Spleen (tissue), 13 donors: ENCODE measurements around the gene MCL1. TPM values are rescaled to one million over a fixed set of nuclear protein-coding genes. Genes with fewer than 3 reads are reported as not detected.
A peak's percentile ranks its signal among the peaks of the same experiment; 100 is the strongest.

ENCODE experiments used
- DNase-seq: peaks from one replicate; pipeline ENCODE4 v3.0.0-alpha.2; 2020
- H3K27ac ChIP-seq, 8 donors: fragments of 200-600 bp; sonication (generic) in 7 of 8; 1 replicate in 4 of 8; 2 replicates in 4 of 8; pipeline versions ENCODE4 v1.5.0 to v1.8.0; 2016 to 2021; ENCODE audit warnings: inconsistent platforms in 4 of 8, mild to moderate bottlenecking in 4 of 8, moderate library complexity in 1 of 8
- H3K27me3 ChIP-seq, 7 donors: fragments of 200-600 bp; sonication (generic) in 6 of 7; replicated peaks in 1 of 7; 1 replicate in 4 of 7; 2 replicates in 3 of 7; pipeline versions ENCODE4 v1.5.0 to v1.8.0; 2016 to 2021; ENCODE audit warnings: inconsistent platforms in 3 of 7, mild to moderate bottlenecking in 1 of 7
- H3K36me3 ChIP-seq, 6 donors: fragments of 200-600 bp; sonication (generic) in 5 of 6; 1 replicate in 4 of 6; 2 replicates in 2 of 6; pipeline versions ENCODE4 v1.5.0 to v1.8.0; 2016 to 2021; ENCODE audit warnings: inconsistent platforms in 2 of 6
- H3K4me1 ChIP-seq, 6 donors: fragments of 200-600 bp; sonication (generic) in 5 of 6; 1 replicate in 3 of 6; 2 replicates in 3 of 6; pipeline versions ENCODE4 v1.5.0 to v1.8.0; 2016 to 2021; ENCODE audit warnings: inconsistent platforms in 3 of 6
- H3K4me3 ChIP-seq, 8 donors: fragments of 200-600 bp; sonication (generic) in 7 of 8; 1 replicate in 4 of 8; 2 replicates in 4 of 8; pipeline versions ENCODE4 v1.5.0 to v1.8.0; 2016 to 2021; ENCODE audit warnings: inconsistent platforms in 4 of 8, mild to moderate bottlenecking in 4 of 8, moderate library complexity in 2 of 8
- H3K9me3 ChIP-seq, 8 donors: fragments of 200-600 bp; sonication (generic) in 7 of 8; 1 replicate in 4 of 8; 2 replicates in 4 of 8; pipeline versions ENCODE4 v1.5.0 to v1.8.0; 2016 to 2021; ENCODE audit warnings: inconsistent platforms in 4 of 8
- POLR2A ChIP-seq, 3 donors: fragments of 450-650 bp; IDR thresholded peaks; one replicate each; pipeline ENCODE4 v1.5.1; 2017; ENCODE audit warnings: antibody characterized with exemption in 3 of 3, mild to moderate bottlenecking in 1 of 3
- POLR2AphosphoS5 ChIP-seq, 3 donors: sonication (generic); formaldehyde crosslinking; IDR thresholded peaks; one replicate each; pipeline ENCODE4 v1.5.1; 2017; ENCODE audit warnings: antibody characterized with exemption in 3 of 3
- WGBS, 5 donors: extraction: QIAGEN DNeasy Blood & Tissue Kit in 3 of 5; methylation state at CpG; one replicate each; pipeline versions ENCODE4 v1.1.5 to v1.1.7; 2013 to 2018; 5-methylcytosine and 5-hydroxymethylcytosine counted together
- intact Hi-C: fragments of 100-400 bp; cut with DNase I; formaldehyde crosslinking; loops from one replicate; pipeline ENCODE4 v1.15.0; 2023; ENCODE audit warnings: low total_unique reads
- long read RNA-seq, 2 donors: transcript quantifications; one replicate each; lab custom pipeline, GENCODE V29; 2026
- polyA plus RNA-seq, 3 donors: library from polyadenylated mRNA; stranded (reverse); fragments of 200-250 nt; gene quantifications; one replicate each; pipeline ENCODE4 v1.2.1, GENCODE V29; 2013
- total RNA-seq, 7 donors: library from RNA; depleted of rRNA in 3 of 7; stranded (reverse); fragments of >200 nt in 3 of 7; fragmentation: NEBNext Ultra II Directional in 4 of 7; extraction: Animal tissue kit (Norgen Biotek cat#: 25700) in 4 of 7; gene quantifications; one replicate each; pipeline versions ENCODE4 v1.1.0 to v1.2.1, GENCODE V29; 2016 to 2021
- TF ChIP-seq, protein P1 (sequence below), 11 experiments: fragments of 200-600 bp in 7 of 11; fragments of 450-650 bp in 4 of 11; sonication (generic) in 4 of 11; IDR thresholded peaks in 8 of 11; conservative IDR thresholded peaks in 3 of 11; 1 replicate in 7 of 11; 2 replicates in 4 of 11; pipeline versions ENCODE4 v1.4.0 to v1.8.0; 2016 to 2021; ENCODE audit warnings: antibody characterized with exemption in 11 of 11, inconsistent platforms in 4 of 11, mild to moderate bottlenecking in 1 of 11
- donor health status: healthy with polysubstance abuse.
- donor health status: DM: no; HTN: no; CAD: no; lungs with moderate emphysema.
- donor health status: DM: no; HTN: no; CAD: no.
- donor health status: Bipolar disorder and iron deficiency.
- donor health status: healthy.
- donor health status: DM: no; HTN: no; CAD: no.
- donor health status: DM: yes; HTN: yes; CAD: no.

MCL1 gene
- total RNA-seq, result 100 to 1,000 TPM; 261 to 435 (median 336) TPM
- 100 to 1,000 TPM in 1 of 3 donors, 10 to 100 TPM in 2; 75.8 to 118 (median 85.9) TPM for polyA plus RNA-seq
- long read RNA-seq, donor 1, transcript MCL1-202 (3 exons, 3,932 nt), result major isoform, 25 of 33 reads
- long read RNA-seq, donor 1, transcript MCL1-203 (2 exons, 1,099 nt), result minor isoform, 7 of 33 reads
- long read RNA-seq, donor 1, partial matches to known transcripts, result 0 of 33 reads
- long read RNA-seq, donor 1, other reads (novel, unspliced or antisense), result 0 of 33 reads
- long read RNA-seq, donor 2, transcript MCL1-202 (3 exons, 3,932 nt), result major isoform, 19 of 24 reads
- long read RNA-seq, donor 2, partial matches to known transcripts, result 0 of 24 reads
- long read RNA-seq, donor 2, other reads (novel, unspliced or antisense), result 0 of 24 reads

DNA sequence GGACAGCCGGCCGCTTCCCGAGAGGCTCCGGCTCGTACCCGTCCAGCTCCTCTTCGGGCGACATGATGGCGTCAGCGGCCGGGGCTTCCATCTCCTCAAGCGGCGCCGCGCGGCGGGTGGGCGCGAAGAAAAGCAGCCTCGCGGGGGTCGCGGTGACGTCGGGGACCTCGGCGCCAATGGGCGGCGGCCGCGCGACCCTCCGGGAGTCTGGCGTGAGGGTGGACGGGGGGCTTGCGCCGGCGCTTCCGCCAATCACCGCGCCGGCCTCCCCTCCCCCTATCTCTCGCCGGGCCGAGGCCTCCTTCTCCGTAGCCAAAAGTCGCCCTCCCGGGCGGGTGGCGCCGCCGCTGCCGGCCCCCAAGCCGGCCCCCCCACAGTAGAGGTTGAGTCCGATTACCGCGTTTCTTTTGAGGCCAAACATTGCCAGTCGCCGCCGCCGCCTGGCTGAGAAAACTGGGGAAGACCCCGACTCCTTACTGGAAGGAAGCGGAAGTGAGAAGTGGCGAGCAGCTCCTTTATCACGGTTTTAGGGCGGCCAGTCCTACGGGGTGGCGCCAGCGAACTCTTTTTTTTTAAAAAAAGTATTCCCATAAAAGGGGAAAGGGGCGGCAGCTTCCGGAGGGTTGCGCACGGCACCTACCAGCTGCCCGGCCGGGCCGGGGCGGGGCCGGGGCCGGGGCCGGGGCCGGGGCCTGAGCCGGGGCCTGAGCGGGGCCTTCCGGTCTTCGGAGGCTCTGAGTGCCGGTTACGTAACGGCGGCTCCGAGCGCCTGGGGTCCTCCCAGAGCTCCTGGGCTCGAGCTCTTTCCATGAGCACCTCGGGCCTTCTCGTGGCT is at the start of gene MCL1:
TSS of gene MCL1 (minus strand) at position 501 of the 835 bp plus-strand sequence. CDS start at position 421, 80 bp downstream.
- peak; percentile 93 to 98 (median 97) for TF ChIP-seq POLR2A (IDR thresholded peaks at IDR 0.05)
- TF ChIP-seq POLR2AphosphoS5 (IDR thresholded peaks at IDR 0.05), result peak; percentile 96 to 100 (median 96)
- TF ChIP-seq, protein P1, sequence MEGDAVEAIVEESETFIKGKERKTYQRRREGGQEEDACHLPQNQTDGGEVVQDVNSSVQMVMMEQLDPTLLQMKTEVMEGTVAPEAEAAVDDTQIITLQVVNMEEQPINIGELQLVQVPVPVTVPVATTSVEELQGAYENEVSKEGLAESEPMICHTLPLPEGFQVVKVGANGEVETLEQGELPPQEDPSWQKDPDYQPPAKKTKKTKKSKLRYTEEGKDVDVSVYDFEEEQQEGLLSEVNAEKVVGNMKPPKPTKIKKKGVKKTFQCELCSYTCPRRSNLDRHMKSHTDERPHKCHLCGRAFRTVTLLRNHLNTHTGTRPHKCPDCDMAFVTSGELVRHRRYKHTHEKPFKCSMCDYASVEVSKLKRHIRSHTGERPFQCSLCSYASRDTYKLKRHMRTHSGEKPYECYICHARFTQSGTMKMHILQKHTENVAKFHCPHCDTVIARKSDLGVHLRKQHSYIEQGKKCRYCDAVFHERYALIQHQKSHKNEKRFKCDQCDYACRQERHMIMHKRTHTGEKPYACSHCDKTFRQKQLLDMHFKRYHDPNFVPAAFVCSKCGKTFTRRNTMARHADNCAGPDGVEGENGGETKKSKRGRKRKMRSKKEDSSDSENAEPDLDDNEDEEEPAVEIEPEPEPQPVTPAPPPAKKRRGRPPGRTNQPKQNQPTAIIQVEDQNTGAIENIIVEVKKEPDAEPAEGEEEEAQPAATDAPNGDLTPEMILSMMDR (IDR thresholded peaks at IDR 0.05 in 8 of 11, conservative IDR thresholded peaks at IDR 0.05 in 3 of 11), result peak in 6 of 11 experiments; percentile 19 to 52 (median 26)
- H3K27ac ChIP-seq, result peak within 1 kb of the TSS; percentile 95 to 100 (median 100)
- peak within 1 kb of the TSS; percentile 70 to 96 (median 84) for H3K4me3 ChIP-seq
- H3K27me3 ChIP-seq, result no peaks in the 10 kb centered on the region
- peaks cover 0 to 41% (median 27%) of the 10 kb centered on the region in 6 donors for H3K36me3 ChIP-seq
- H3K4me1 ChIP-seq, result peaks cover 26 to 64% (median 45%) of the 10 kb centered on the region in 6 donors
- WGBS, 5 donors, result 0 to 1% (median 0%) methylated on average over 38 to 94 of the region's 94 CpGs
- no peaks in the 10 kb centered on the region for H3K9me3 ChIP-seq
- DNase-seq, result peak; percentile 97
- intact Hi-C loops, result no loop called here

DNA sequence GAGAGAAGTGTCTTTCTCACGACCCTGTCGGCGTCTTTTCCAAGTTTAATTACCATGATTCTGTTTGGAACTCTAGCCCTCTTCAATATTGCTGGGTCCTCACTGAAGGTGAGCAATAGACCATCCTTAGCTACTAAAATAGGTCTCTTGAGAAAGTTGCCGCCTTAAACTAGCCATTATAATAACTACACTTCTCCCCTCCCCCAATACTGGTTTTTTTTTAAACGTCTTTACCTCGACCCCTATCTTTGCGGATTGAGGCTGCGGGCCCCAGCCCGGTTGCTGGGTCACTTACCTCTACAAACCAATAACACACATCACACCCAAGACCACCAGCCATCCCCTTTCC is 49.3 kb upstream of the MCL1 start:
- no peak for DNase-seq
- Histone ChIP-seq H3K36me3 (peaks cover 6 to 40% (median 38%) of the 10 kb centered on the region in 6 donors), H3K27ac (peak overlapping the region; percentile 87 to 99 (median 98)), H3K9me3 (no peaks in the 10 kb centered on the region), H3K4me3 (peak overlapping the region; percentile 54 to 68 (median 60)), H3K27me3 (no peaks in the 10 kb centered on the region), H3K4me1 (peaks cover 16 to 54% (median 25%) of the 10 kb centered on the region in 6 donors)
- 0 to 3% (median 0%) methylated on average over 9 of the region's 9 CpGs for WGBS, 5 donors
- TF ChIP-seq POLR2AphosphoS5 (IDR thresholded peaks at IDR 0.05), result no peak
- no peak for TF ChIP-seq POLR2A (IDR thresholded peaks at IDR 0.05)
- TF ChIP-seq, protein P1 (IDR thresholded peaks at IDR 0.05 in 8 of 11, conservative IDR thresholded peaks at IDR 0.05 in 3 of 11), result no peak
- intact Hi-C loops, result no loop called here

DNA sequence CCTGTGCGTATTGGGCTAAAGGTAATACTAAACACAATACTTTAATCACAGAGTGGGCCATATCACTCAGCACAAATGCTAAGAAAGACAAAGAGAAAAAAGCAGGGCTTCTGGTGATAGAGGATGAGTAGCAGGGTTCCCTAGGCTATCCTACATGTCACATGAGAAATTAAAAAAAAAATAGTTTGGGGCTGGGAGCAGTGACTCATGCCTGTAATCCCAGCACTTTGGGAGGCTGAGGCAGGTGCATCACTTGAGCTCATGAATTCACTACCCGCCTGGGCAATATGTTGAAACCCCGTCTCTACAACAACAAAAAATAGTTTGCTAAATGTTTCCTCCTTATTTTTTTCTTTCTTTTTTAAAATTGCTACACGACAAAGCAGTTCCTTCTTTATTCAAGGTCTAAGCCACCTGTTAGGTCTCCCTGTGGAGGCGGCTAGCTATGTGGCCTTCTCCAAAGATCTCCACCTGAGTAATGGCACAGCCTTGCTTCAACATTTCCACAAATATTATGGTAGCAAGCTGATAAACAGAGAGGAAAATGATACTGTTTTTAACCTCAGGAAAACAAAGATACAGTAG is 48.5 kb upstream of the MCL1 start:
- H3K4me3 ChIP-seq, result peak overlapping the region in 7 of 8 donors; percentile 54 to 68 (median 58)

More for the DNA sequence above, 48.5 kb upstream of the MCL1 start:
- Histone ChIP-seq H3K27ac (peak overlapping the region in 7 of 8 donors; percentile 96 to 99 (median 98)), H3K9me3 (no peaks in the 10 kb centered on the region), H3K4me1 (peaks cover 16 to 63% (median 29%) of the 10 kb centered on the region in 6 donors), H3K27me3 (no peaks in the 10 kb centered on the region), H3K36me3 (peaks cover 6 to 49% (median 46%) of the 10 kb centered on the region in 6 donors)
- DNase-seq, result no peak
- intact Hi-C loops, result no loop called here
- TF ChIP-seq POLR2A (IDR thresholded peaks at IDR 0.05) (no peak), POLR2AphosphoS5 (IDR thresholded peaks at IDR 0.05) (no peak)
- TF ChIP-seq, protein P1 (IDR thresholded peaks at IDR 0.05 in 8 of 11, conservative IDR thresholded peaks at IDR 0.05 in 3 of 11), result no peak
- 53 to 76% (median 69%) methylated on average over 5 of the region's 5 CpGs for WGBS, 5 donors
